Occipital lobe (tissue), 2 donors: ENCODE data around the gene NOX4. TPM values are rescaled to one million over a fixed set of nuclear protein-coding genes. Genes with fewer than 3 reads are reported as not detected.
"Not testable (repeated sequence)": the region's sequence is repeated elsewhere in the genome, so short reads cannot be mapped to it uniquely, and the experiment has no call there.

ENCODE experiments used
- DNase-seq: peaks from one replicate; lab custom pipeline; 2025; lab: John Stamatoyannopoulos, UW
- total RNA-seq: library from RNA; depleted of rRNA; stranded (reverse); fragments of >200 nt; gene quantifications from one replicate; pipeline ENCODE4 v1.2.3, GENCODE V29; 2014

The NOX4 gene
- total RNA-seq, 1 donor from 2014 or later: 8.4 TPM

GRCh38 chr11:89463266-89463780 is 27.9 kb downstream of the NOX4 start:
- DNase-seq: no peak

- DNase-seq: no peak
Measured at GRCh38 chr11:89458716-89459115, 32.5 kb downstream of the NOX4 start.

- no peak for DNase-seq
Measured at GRCh38 chr11:89457190-89457589, 34.0 kb downstream of the NOX4 start.

- no peak for DNase-seq
Measured at GRCh38 chr11:89456681-89457080, 34.5 kb downstream of the NOX4 start.

- no peak for DNase-seq
Measured at GRCh38 chr11:89452780-89453179, 38.4 kb downstream of the NOX4 start.

- DNase-seq: no peak
Measured at GRCh38 chr11:89447845-89448244, 43.3 kb downstream of the NOX4 start.

- no peak for DNase-seq
Measured at GRCh38 chr11:89443361-89444322, 47.5 kb downstream of the NOX4 start.

GRCh38 chr11:89442801-89443200 is 48.4 kb downstream of the NOX4 start:
- no peak for DNase-seq

- no peak for DNase-seq
Measured at GRCh38 chr11:89441606-89442005, 49.6 kb downstream of the NOX4 start.

GRCh38 chr11:89437317-89437716 is 53.9 kb downstream of the NOX4 start:
- DNase-seq: no peak

- no peak for DNase-seq
Measured at GRCh38 chr11:89436071-89436470, 55.1 kb downstream of the NOX4 start.

- no peak for DNase-seq
Measured at GRCh38 chr11:89433278-89433677, 57.9 kb downstream of the NOX4 start.

GRCh38 chr11:89432182-89432581 is 59.0 kb downstream of the NOX4 start:
- not testable (repeated sequence) for DNase-seq

- not testable (repeated sequence) for DNase-seq
Measured at GRCh38 chr11:89426501-89426900, 64.7 kb downstream of the NOX4 start.

GRCh38 chr11:89421718-89422117 is 69.5 kb downstream of the NOX4 start:
- DNase-seq: no peak

GRCh38 chr11:89420981-89421380 is 70.2 kb downstream of the NOX4 start:
- DNase-seq: no peak

GRCh38 chr11:89416961-89417360 is 74.2 kb downstream of the NOX4 start:
- no peak for DNase-seq

- DNase-seq: not testable (repeated sequence)
Measured at GRCh38 chr11:89411112-89411511, 80.1 kb downstream of the NOX4 start.

- DNase-seq: not testable (repeated sequence)
Measured at GRCh38 chr11:89410666-89411065, 80.5 kb downstream of the NOX4 start.

- DNase-seq: not testable (repeated sequence)
Measured at GRCh38 chr11:89408441-89408840, 82.7 kb downstream of the NOX4 start.

- no peak for DNase-seq
Measured at GRCh38 chr11:89405629-89406028, 85.5 kb downstream of the NOX4 start.

GRCh38 chr11:89391654-89392053 is 99.5 kb downstream of the NOX4 start:
- not testable (repeated sequence) for DNase-seq

GRCh38 chr11:89387501-89387900 is 103.7 kb downstream of the NOX4 start:
- not testable (repeated sequence) for DNase-seq
